HEK293T (cell line): ENCODE results near the gene CCR6.

Source experiments
- FOXK2 ChIP-seq: fragments of 450-650 bp; IDR thresholded peaks from 2 replicates; pipeline ENCODE4 v1.6.1; 2016; ENCODE audit warnings: mild to moderate bottlenecking
- PKNOX1 ChIP-seq: fragments of 450-650 bp; IDR thresholded peaks from 2 replicates; pipeline ENCODE4 v1.6.1; 2016
- SP1 ChIP-seq: fragments of 450-650 bp; IDR thresholded peaks from 2 replicates; pipeline ENCODE4 v1.6.1; 2017
- SUZ12 ChIP-seq: fragments of 450-650 bp; IDR thresholded peaks from 2 replicates; pipeline ENCODE4 v1.6.1; 2016; ENCODE audit warnings: mild to moderate bottlenecking
- TARDBP ChIP-seq: fragments of 450-650 bp; IDR thresholded peaks from 2 replicates; pipeline ENCODE4 v1.6.1; 2016
- ZNF384 ChIP-seq: fragments of 450-650 bp; IDR thresholded peaks from 2 replicates; pipeline ENCODE4 v1.6.1; 2016

DNA sequence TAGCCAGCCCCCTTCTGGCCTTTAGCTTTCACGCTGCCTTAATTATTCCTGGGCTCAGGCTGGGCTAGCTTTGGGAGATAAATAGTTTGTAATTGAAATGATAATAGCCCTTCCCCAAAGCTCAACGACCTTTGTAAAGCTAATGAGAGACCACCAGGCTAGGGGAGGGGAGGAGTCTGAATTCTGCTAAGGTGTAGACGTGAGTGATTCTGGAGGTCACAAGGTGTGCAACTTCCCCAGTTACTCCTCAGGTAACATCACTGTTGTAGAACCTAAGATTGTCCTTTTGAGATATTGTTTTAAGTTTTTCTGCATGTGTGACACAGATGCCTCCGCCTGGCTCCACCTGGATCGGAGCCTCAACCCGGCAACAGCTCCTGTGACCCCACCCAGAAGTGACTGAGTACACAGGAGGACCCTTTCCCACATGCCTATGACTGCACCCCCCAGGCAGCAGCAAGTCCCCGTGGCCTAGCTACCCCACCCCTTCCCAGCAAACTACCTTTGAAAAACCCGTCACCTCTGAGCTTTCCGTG, 40.6 kb downstream of the CCR6 start:
- TF ChIP-seq ZNF384 = no peak
- TF ChIP-seq FOXK2 = no peak
- TF ChIP-seq TARDBP = no peak
- TF ChIP-seq SP1 = no peak
- no peak for TF ChIP-seq PKNOX1
- TF ChIP-seq SUZ12 = no peak
